Measurements from ENCODE around the gene BCAS4.

Gene BCAS4

GRCh38 chr20:50848846-50849673 is 54.2 kb downstream of the BCAS4 start:
- H3K4me1 ChIP-seq (ENCODE audit: control insufficient read depth, low read length) = peaks cover 61% of the 10 kb centered on the region
- H3K9me2 ChIP-seq (replicated peaks; ENCODE audit: control insufficient read depth, low read length) = no peaks in the 10 kb centered on the region
- peak overlapping the region; percentile 58 for H3K27ac ChIP-seq (ENCODE audit: low read depth, low read length)
- H3F3A ChIP-seq (ENCODE audit: control insufficient read depth, insufficient read depth) = peaks cover 4% of the 10 kb centered on the region; the same call in 1 of the 2 replicates
- peaks cover 63% of the 10 kb centered on the region for H3K79me2 ChIP-seq (ENCODE audit: control insufficient read depth, low read length)
- H3K27me3 ChIP-seq (ENCODE audit: control insufficient read depth, low read length) = no peaks in the 10 kb centered on the region
- TF ChIP-seq EZH2phosphoT487 (IDR thresholded peaks at IDR 0.05; ENCODE audit: borderline replicate concordance, low read length) (no peak), CTCF (IDR thresholded peaks at IDR 0.05; ENCODE audit: low read depth, low read length, poor library complexity, severe bottlenecking) (no peak)
- H3K9me3 ChIP-seq (ENCODE audit: control insufficient read depth, insufficient read depth, low read length) = no peaks in the 10 kb centered on the region
- peaks cover 90% of the 10 kb centered on the region for H3K36me3 ChIP-seq (ENCODE audit: control insufficient read depth, low read length)
- H3K4me2 ChIP-seq (ENCODE audit: low read length) = peak overlapping the region; percentile 17
- no peaks in the 10 kb centered on the region for H4K20me1 ChIP-seq (ENCODE audit: control insufficient read depth, insufficient read depth, low read depth, low read length)
- no peak overlapping the region for H3K4me3 ChIP-seq (ENCODE audit: low read length)

GRCh38 chr20:50850721-50851286 is 55.9 kb downstream of the BCAS4 start:
- Histone ChIP-seq H3K4me1 (ENCODE audit: control insufficient read depth, low read length) (peaks cover 59% of the 10 kb centered on the region), H4K20me1 (ENCODE audit: control insufficient read depth, insufficient read depth, low read depth, low read length) (no peaks in the 10 kb centered on the region), H3K9me3 (ENCODE audit: control insufficient read depth, insufficient read depth, low read length) (no peaks in the 10 kb centered on the region), H3K27ac (ENCODE audit: low read depth, low read length) (no peak overlapping the region), H3K27me3 (ENCODE audit: control insufficient read depth, low read length) (no peaks in the 10 kb centered on the region), H3F3A (ENCODE audit: control insufficient read depth, insufficient read depth) (peaks cover 4% of the 10 kb centered on the region; the same call in 1 of the 2 replicates), H3K36me3 (ENCODE audit: control insufficient read depth, low read length) (peaks cover 90% of the 10 kb centered on the region), H3K9me2 (replicated peaks; ENCODE audit: control insufficient read depth, low read length) (no peaks in the 10 kb centered on the region), H3K4me2 (ENCODE audit: low read length) (no peak overlapping the region), H3K79me2 (ENCODE audit: control insufficient read depth, low read length) (peaks cover 64% of the 10 kb centered on the region), H3K4me3 (ENCODE audit: low read length) (no peak overlapping the region)
- no peak for TF ChIP-seq EZH2phosphoT487 (IDR thresholded peaks at IDR 0.05; ENCODE audit: borderline replicate concordance, low read length)
- TF ChIP-seq CTCF (IDR thresholded peaks at IDR 0.05; ENCODE audit: low read depth, low read length, poor library complexity, severe bottlenecking) = no peak

- H3K4me2 ChIP-seq (ENCODE audit: low read length) = no peak overlapping the region
- H4K20me1 ChIP-seq (ENCODE audit: control insufficient read depth, insufficient read depth, low read depth, low read length) = no peaks in the 10 kb centered on the region
- H3K27ac ChIP-seq (ENCODE audit: low read depth, low read length) = no peak overlapping the region
- H3F3A ChIP-seq (ENCODE audit: control insufficient read depth, insufficient read depth) = 0 out of 2 replicates have a peak, but pooled peaks cover 4% of the 10 kb centered on the region
- peaks cover 63% of the 10 kb centered on the region for H3K4me1 ChIP-seq (ENCODE audit: control insufficient read depth, low read length)
- peaks cover 94% of the 10 kb centered on the region for H3K36me3 ChIP-seq (ENCODE audit: control insufficient read depth, low read length)
- no peaks in the 10 kb centered on the region for H3K27me3 ChIP-seq (ENCODE audit: control insufficient read depth, low read length)
- no peaks in the 10 kb centered on the region for H3K9me2 ChIP-seq (replicated peaks; ENCODE audit: control insufficient read depth, low read length)
- TF ChIP-seq CTCF (IDR thresholded peaks at IDR 0.05; ENCODE audit: low read depth, low read length, poor library complexity, severe bottlenecking) = no peak
- no peak for TF ChIP-seq EZH2phosphoT487 (IDR thresholded peaks at IDR 0.05; ENCODE audit: borderline replicate concordance, low read length)
- H3K9me3 ChIP-seq (ENCODE audit: control insufficient read depth, insufficient read depth, low read length) = no peaks in the 10 kb centered on the region
- no peak overlapping the region for H3K4me3 ChIP-seq (ENCODE audit: low read length)
- peaks cover 71% of the 10 kb centered on the region for H3K79me2 ChIP-seq (ENCODE audit: control insufficient read depth, low read length)
Observed at GRCh38 chr20:50852085-50852484, 57.2 kb downstream of the BCAS4 start.

Measured in DOHH2 (cell line).